OCI-LY3 (cell line): Measurements from ENCODE around the gene TTLL11.

Source experiments
- CTCF ChIP-seq: fragments of 200-600, 300-600 bp; sonication (generic); IDR thresholded peaks from 2 replicates; pipeline ENCODE4 v1.5.1; 2014; ENCODE audit warnings: antibody characterized with exemption, low read length, low read depth
- EZH2phosphoT487 ChIP-seq: fragments of 200-600 bp; shearing (Covaris generic); IDR thresholded peaks from 2 replicates; pipeline ENCODE4 v1.6.1; 2018; ENCODE audit warnings: antibody characterized with exemption, mixed run types, low read depth

DNA sequence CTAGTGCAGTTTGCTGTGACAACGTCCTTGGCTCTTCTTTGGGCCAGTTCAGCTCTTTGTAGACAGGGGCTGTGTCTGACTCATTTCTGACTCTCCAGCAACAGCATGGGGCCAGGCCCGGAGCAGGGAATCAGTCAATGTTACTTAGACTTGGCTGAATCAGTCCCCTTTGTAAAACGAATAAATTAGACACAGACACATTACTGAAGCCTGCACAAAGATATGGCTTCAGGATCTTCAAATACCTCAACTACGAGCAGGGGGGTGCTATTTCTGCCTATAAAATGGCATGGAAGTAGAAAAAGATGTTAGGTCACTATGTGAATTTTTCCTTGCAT lies 204.7 kb downstream of the TTLL11 start:
- no peak for TF ChIP-seq CTCF
- TF ChIP-seq EZH2phosphoT487: no peak
